Measurements from ENCODE around the gene RNASEH2A.
"Not testable (repeated sequence)": the region's sequence is repeated elsewhere in the genome, so short reads cannot be mapped to it uniquely, and the experiment has no call there.

Gene RNASEH2A

DNA sequence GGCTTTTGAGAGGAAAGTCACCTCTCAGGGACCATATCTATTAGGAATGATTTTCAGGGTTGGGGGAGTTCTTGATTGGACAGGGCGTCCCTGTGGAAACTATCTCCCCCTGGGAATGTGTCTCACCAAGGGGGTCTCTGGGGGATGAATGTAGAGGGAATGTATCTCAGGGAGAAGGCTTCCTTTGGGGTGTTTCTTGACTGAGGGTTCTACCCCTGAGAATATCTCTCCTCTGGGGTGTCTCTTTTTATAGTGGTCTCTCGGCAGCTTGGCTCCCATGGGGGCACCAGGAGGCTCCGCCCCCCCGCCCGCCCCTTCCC is 27.0 kb downstream of the RNASEH2A start:
- no peak for DNase-seq (ENCODE audit: low read depth in 3 of 3)

GRCh38 chr19:12833738-12834565 is 27.6 kb downstream of the RNASEH2A start:
- DNase-seq (ENCODE audit: low read depth in 3 of 3), result no peak

DNA sequence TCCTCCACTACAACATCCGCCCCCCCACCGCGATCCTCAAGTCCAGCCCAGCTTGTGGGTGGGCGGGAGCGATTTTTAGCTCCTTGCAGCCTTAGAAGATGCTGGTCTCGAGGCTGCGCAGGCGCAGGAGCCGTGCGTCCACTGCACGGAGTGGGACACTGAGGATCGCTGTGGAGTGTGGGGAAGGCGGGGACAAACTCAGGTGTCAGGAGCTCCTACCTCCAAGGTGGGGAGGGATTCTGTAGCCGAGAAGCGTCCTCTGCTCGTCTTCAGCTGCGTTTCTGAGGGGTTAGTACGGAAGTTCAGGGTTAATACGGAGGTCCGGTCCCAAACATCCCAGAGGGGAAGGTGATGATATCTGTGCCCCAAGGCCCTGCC is 28.2 kb downstream of the RNASEH2A start, which contains the start of gene RTBDN:
RTBDN (minus strand) TSS at position 14 of the 378 bp plus-strand sequence. CDS start 4,600 bp downstream, outside the sequence.
- no peak for DNase-seq (ENCODE audit: low read depth in 3 of 3)

GRCh38 chr19:12834976-12835757 is 28.8 kb downstream of the RNASEH2A start:
- no peak for DNase-seq (ENCODE audit: low read depth in 3 of 3)

DNA sequence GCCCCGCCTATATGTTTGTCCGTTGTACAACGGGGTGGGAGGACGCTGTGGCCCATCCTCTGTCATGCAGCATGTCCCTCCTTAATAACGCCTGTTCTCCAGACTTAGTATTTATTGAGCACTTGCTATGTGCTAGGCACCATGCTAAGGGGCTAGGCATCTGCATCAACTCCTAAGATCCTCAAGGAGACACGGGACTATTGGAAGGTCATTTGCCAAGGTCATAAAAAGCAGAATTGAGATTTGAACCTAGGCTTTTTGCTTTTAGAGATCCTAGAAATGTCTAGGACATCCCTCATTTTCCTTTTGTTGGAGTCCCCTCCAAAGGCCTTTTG is 30.1 kb downstream of the RNASEH2A start:
- no peak for DNase-seq (ENCODE audit: low read depth in 3 of 3)

DNA sequence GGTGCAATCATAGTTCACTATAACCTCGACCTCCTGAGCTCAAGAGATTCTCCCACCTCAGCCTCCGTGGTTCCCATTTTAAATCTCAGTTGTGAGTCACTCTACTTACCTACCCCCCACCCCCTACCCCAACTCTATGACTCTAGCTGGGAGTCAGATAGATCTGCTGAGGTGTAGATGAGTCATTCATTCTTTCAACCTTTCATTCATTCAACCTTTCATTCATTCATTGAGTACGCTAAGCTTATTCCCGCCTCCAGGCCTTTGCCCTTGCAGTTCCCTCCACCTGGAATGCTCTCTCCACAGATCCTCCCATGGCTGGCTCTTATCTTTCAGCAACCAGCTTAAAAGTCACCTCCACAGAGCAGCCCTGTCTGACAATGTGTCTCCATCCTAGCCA is 30.8 kb downstream of the RNASEH2A start:
- no peak for DNase-seq (ENCODE audit: low read depth in 3 of 3)

- no peak for DNase-seq (ENCODE audit: low read depth in 3 of 3)
These were observed 31.9 kb downstream of the RNASEH2A start, which contains the start of gene MAST1 for GRCh38 chr19:12838182-12838885. Gene MAST1, plus strand, starts transcription at chr19:12838515. Its CDS starts 58 bp downstream, at chr19:12838573.

DNA sequence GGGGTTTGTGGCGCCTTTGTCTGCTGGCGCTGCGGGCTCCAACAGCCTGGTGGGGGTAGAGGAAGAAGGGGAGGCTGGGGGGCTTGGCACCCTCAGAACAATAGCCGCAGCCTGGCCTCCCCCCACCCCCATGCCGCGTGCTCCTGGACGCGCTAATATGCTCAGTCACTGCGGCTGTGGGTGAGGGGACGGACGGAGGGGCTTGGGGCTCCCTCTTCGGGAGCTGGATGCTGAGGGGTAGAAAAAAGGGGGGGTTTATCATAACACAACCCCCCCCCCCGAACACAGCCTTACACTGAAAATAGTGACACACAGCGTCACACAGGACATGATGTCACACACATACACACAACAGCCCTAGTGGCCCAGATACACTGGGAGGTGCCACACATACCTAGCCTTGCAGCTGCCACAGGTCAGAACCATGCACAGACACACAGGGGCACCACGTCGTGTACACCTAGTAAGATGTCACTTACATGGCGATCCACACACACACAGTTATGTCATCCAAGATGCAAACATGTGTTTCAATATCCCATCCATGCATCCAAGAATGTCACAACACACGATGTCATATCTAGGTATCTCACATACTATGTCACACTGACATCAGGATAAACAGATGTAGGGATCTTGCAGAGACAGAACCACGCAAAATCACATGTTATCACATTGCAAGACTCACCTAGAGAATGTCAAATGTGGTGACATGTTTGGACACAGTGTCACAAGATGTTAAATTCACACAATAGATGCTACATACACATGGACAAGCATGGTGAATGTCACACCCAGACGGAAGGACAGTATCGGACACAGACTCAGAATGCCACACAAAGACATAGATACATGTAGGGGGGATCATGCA is 32.7 kb downstream of the RNASEH2A start:
- DNase-seq (ENCODE audit: low read depth in 3 of 3), result no peak

DNA sequence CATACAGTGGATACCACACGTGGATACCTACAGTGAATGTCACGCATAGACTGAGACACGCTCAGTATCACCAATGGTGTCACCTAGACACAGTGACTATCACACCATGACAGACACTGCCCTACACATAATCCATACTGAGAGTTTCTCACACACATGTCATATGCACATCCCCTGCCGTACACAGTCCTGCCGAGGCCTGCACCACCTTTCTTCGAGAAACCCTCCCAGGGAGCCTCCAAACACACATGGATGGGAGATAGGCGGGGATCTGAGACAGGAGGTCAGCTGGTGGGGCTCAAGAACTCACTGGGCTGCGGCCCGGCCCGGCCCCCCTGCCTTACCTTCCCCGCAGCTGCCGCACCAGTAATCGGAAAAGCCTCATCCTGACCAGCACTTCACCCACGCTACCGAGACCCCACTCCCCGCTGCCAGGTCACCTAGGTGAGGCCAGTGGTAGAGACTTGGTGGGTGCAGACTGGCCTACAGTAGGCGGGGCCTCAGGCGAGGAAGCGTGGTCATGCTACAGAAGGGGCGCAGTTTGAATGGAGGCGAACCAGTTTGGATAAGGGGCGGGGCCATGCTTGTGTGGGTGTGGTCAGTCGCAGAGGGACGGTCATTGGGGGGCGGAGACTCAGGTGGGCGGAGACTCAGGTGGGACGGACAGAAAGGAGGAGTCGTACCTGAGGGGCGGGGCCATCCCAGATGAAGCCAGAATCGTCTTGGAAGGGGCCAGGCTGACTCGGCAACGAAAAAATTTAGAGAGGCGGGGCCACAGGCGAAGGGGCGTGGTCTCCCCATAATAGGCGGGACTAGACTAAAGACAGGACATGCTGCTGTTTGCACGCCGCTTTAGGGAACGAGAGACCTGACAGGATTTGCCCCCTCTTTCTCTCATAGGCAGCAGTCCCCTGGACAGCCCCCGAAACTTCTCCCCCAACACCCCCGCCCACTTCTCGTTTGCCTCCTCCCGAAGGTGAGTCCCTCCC is 34.0 kb downstream of the RNASEH2A start:
- DNase-seq (ENCODE audit: low read depth in 3 of 3), result no peak

DNA sequence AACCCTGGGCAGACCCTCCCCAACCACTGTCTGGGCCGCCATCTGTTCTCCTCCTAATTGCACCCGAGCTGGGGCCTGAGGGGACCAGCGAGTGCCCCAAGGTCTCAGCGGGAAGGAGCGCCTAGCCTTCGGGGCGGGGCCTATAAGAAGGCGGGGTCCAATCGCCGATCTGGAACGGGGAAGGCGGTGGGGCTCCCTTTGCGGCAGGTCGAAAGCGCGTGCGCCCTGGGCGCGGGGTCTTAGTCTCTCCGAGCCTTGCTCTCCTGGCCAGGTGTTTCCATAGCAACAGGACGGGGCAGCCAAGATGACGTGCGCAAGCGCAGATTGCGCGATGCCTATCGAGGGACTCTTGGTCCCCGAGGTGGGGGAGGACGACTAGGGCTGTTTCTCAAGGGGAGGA is 34.7 kb downstream of the RNASEH2A start:
- DNase-seq (ENCODE audit: low read depth in 3 of 3), result no peak

- DNase-seq (ENCODE audit: low read depth in 3 of 3), result no peak
These were observed 36.1 kb downstream of the RNASEH2A start for GRCh38 chr19:12842511-12842910.

- no peak for DNase-seq (ENCODE audit: low read depth in 3 of 3)
These were observed 36.9 kb downstream of the RNASEH2A start for GRCh38 chr19:12843328-12843727.

DNA sequence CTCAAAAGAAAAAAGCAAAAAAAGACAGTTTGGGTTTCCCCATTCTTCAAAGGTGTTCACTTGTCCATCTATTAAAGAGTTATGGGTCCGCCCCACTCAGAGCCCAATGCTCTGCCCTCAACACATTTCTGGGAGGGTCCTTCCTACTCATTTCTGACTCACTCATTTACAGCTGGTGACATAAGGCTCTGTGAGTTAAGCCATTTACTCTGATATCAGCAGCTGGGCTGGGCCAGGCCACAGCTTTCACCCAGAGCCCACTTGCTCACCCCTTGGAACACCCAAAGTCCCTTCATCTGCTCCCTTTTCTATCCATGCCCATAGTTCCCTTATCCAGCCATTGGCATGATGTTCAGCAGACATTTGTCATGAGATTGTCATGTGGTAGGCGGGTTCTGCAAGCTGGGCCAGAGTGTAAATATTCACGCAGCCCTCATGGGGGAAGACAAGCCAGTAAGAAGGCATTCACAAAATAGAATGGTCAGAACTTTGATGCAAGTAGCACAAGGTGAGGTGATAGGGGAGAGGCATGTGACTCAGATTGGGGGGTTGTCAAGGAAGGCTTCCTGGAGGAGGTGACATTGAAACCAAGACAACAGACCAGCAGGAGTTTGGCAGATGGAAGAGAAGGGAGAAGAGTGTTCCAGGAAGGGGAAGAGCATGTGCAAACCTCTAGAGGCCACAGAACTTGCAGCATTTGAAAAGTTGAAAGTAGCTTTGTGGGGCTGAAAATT is 37.8 kb downstream of the RNASEH2A start:
- DNase-seq (ENCODE audit: low read depth in 3 of 3), result no peak

- DNase-seq (ENCODE audit: low read depth in 3 of 3), result not testable (repeated sequence)
These were observed 40.2 kb downstream of the RNASEH2A start for GRCh38 chr19:12846613-12847012.

DNA sequence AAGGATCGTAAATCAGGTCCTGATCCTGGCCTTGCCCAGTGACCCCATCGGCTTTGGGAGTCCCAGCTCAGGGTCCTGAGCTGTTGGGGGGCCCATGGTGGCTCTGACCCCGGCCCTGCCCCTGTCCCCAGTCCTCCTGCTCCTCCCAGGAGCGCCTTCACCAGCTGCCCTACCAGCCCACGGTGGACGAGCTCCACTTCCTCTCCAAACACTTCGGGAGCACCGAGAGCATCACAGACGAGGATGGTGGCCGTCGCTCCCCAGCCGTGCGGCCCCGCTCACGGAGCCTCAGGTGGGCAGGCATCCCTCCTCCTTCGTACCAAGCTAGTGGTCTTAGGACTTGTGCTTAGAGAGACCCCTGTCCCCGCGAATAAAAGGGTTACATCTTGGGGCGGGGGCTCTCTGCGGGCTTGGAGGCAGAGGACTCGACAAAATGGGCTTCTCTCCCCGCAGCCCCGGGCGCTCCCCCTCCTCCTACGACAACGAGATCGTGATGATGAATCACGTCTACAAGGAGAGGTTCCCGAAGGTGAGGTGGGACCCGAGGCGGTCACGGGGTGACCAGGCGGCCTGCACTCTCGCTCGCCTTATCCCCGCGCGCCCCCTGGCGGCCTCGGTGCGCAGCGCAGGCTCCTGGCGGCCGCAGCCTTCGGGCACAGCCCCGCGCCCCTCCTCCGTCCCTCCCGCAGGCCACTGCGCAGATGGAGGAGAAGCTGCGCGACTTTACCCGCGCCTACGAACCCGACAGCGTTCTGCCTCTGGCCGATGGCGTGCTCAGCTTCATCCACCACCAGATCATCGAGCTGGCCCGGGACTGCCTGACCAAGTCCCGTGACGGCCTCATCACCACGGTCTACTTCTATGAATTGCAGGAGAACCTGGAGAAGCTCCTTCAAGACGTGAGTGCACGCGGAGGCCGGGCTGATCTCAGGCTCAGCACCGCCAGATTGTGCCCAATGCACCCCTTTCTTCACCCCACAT is 41.1 kb downstream of the RNASEH2A start:
- DNase-seq (ENCODE audit: low read depth in 3 of 3), result peak; percentile 70 to 83 (median 74)

DNA sequence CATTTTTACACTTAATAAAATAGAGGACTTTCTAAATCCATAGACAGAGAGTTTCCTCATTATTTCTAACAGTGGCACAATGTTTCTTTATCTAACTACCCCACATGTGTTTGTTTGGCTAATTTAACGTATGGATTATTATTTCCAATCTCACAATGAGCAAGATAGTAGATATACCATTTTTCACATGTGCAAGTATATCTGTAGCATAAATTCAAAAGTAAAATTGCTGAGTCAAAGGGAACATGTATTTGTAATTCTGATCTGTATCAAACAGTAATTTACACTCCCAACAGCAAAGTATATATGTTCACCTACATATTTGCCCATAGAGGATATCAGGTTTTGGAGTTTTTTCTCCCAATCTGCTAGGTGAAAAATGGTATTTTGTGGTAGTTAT is 50.3 kb downstream of the RNASEH2A start:
- DNase-seq (ENCODE audit: low read depth in 3 of 3), result no peak

GRCh38 chr19:12858041-12858928 is 51.9 kb downstream of the RNASEH2A start:
- DNase-seq (ENCODE audit: low read depth in 3 of 3), result no peak
